ENCODE measurements around the gene ACTN1. TPM values are rescaled to one million over a fixed set of nuclear protein-coding genes. Genes with fewer than 3 reads are reported as not detected.
A peak's percentile ranks its signal among the peaks of the same experiment; 100 is the strongest.
"Not testable (repeated sequence)": the region's sequence is repeated elsewhere in the genome, so short reads cannot be mapped to it uniquely, and the experiment has no call there.

Gene ACTN1
- total RNA-seq (2014; rRNA removed; shearing (Covaris generic)): 161 and 169 TPM in 2 replicates

- DNase-seq: peak; percentile 99
- Histone ChIP-seq H3K36me3 (replicated peaks; ENCODE audit: control insufficient read depth, insufficient read depth, low read length) (peaks cover 8% of the 10 kb centered on the region), H3K4me3 (ENCODE audit: insufficient read depth, low read depth, low read length) (peak within 1 kb of the TSS; percentile 97), H3K27me3 (ENCODE audit: control insufficient read depth, insufficient read depth, low read length) (no peaks in the 10 kb centered on the region)
Measured at GRCh38 chr14:68979021-68979721, at the start of gene ACTN1. Gene ACTN1, minus strand, starts transcription at chr14:68979302. Its CDS starts 246 bp downstream, at chr14:68979056.

DNA sequence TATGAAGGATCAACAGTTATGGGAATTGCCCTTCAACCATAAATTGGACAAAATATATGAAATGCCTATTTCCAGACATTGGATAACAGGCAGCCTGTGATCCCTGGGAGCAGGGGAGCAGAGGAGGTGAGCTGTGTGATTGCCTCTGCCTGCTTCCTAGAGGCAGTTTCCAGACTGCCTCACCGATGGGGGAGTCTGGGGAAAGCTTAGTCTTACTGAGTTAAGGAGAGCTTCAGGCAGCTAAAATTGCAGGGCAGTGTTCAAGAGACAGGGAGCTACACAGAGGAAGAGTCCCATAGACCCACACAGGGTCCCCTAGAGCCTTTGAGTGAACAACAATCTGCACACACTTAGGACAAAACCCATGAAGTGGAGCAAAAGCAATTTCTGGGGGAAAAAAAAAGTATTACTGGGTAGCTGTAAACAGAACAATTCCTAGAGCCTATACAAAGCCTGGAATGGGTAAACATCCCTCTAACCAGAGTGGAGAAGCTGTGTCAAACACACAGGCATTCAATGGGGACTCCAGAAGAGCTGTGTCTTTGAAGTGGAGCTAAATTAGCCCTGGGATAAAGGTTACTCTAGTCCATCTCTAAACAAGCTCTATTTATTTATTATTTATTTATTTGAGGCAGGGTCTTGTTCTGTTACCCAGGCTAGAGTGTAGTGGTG is 48.3 kb upstream of the ACTN1 start:
- H3K36me3 ChIP-seq (replicated peaks; ENCODE audit: control insufficient read depth, insufficient read depth, low read length): no peaks in the 10 kb centered on the region
- no peaks in the 10 kb centered on the region for H3K27me3 ChIP-seq (ENCODE audit: control insufficient read depth, insufficient read depth, low read length)
- DNase-seq: no peak
- H3K4me3 ChIP-seq (ENCODE audit: insufficient read depth, low read depth, low read length): no peak overlapping the region

GRCh38 chr14:69023035-69023434 is 43.9 kb upstream of the ACTN1 start:
- no peak overlapping the region for H3K4me3 ChIP-seq (ENCODE audit: insufficient read depth, low read depth, low read length)
- no peaks in the 10 kb centered on the region for H3K36me3 ChIP-seq (replicated peaks; ENCODE audit: control insufficient read depth, insufficient read depth, low read length)
- no peaks in the 10 kb centered on the region for H3K27me3 ChIP-seq (ENCODE audit: control insufficient read depth, insufficient read depth, low read length)
- DNase-seq: no peak

DNA sequence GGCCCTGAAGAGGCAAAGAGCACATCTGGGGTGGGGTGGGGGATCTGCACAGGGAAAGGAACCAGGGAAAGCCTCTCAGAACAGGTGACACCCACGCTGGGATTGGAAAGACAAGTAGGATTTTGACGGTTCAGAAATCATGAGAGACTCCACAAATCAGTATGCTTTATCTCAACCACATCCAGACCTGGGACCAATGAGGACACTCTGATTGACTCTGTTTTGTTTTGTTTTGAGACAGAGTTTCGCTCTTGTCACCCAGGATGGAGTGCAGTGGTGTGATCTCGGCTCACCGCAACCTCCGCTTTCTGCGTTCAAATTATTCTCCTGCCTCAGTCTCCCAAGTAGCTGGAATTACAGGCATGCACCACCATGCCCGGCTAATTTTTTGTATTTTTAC is 43.0 kb upstream of the ACTN1 start:
- DNase-seq; H3K4me3 ChIP-seq (ENCODE audit: insufficient read depth, low read depth, low read length); H3K27me3 ChIP-seq (ENCODE audit: control insufficient read depth, insufficient read depth, low read length); H3K36me3 ChIP-seq (replicated peaks; ENCODE audit: control insufficient read depth, insufficient read depth, low read length): not testable (repeated sequence)

GRCh38 chr14:69017706-69018105 is 38.6 kb upstream of the ACTN1 start:
- Histone ChIP-seq H3K36me3 (replicated peaks; ENCODE audit: control insufficient read depth, insufficient read depth, low read length) (no peaks in the 10 kb centered on the region), H3K4me3 (ENCODE audit: insufficient read depth, low read depth, low read length) (no peak overlapping the region), H3K27me3 (ENCODE audit: control insufficient read depth, insufficient read depth, low read length) (no peaks in the 10 kb centered on the region)
- DNase-seq: peak; percentile 72

DNA sequence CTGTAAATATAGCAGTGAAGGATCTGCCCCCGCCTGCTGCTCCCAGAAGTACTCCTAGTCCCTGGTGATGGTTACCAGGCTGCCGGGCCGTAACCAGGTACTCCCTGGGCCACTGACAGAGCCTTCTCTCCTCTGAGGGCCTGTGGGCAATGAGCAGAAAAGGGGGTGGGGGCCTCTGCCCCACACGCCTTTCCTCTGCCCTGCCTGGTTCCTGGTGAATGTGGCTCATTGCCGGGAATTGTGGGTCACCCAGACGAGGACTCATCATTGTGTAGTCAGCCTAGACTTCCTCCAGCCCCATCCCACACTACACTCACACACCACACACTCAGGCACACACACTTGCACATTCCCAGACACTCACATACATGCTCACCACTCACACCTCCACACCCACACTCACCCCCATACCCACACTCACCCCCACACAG is 35.7 kb upstream of the ACTN1 start:
- no peak overlapping the region for H3K4me3 ChIP-seq (ENCODE audit: insufficient read depth, low read depth, low read length)
- DNase-seq: no peak
- H3K36me3 ChIP-seq (replicated peaks; ENCODE audit: control insufficient read depth, insufficient read depth, low read length): no peaks in the 10 kb centered on the region
- H3K27me3 ChIP-seq (ENCODE audit: control insufficient read depth, insufficient read depth, low read length): no peaks in the 10 kb centered on the region

DNA sequence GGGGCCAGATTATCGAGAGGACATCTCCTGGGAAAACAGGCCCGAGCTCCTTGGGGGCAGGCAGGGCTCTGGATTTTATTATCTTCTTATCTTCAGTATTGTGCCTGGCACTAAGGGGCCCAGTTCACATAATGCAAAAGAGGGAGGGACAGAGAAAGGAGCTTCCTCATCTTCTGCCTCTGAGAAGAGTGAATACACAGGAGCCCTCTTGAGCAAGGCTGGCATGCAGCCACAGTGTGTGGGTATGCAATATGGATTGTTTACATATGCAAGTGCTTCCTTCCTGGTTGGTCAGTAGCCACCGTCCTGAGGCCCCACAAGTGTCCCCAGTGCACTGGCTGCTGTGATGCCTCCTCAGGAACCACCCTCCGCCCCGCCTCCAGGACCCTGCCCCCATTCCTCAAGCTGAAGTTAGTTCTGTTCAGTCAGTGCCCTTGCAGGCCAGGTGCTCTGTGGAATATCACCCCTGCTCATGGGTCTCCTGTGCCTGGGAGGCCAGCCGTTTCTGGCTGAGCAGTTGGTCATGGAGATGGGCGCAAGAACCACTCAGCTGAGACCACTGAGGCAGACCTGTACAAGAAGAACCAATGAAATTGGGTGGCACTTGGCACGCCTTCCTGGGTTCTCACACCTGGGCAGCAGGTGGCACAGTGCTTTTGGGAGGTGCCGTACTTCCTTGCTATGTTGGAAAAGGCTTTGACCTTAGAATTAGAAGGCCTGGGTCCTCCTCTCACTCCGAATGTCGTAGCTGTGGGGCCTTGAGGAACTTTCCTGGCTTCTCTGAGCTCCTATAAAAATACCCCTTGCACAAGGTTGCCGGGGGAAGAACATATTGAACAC is 35.1 kb upstream of the ACTN1 start:
- Histone ChIP-seq H3K36me3 (replicated peaks; ENCODE audit: control insufficient read depth, insufficient read depth, low read length) (no peaks in the 10 kb centered on the region), H3K27me3 (ENCODE audit: control insufficient read depth, insufficient read depth, low read length) (no peaks in the 10 kb centered on the region), H3K4me3 (ENCODE audit: insufficient read depth, low read depth, low read length) (no peak overlapping the region)
- DNase-seq: peak; percentile 74

DNA sequence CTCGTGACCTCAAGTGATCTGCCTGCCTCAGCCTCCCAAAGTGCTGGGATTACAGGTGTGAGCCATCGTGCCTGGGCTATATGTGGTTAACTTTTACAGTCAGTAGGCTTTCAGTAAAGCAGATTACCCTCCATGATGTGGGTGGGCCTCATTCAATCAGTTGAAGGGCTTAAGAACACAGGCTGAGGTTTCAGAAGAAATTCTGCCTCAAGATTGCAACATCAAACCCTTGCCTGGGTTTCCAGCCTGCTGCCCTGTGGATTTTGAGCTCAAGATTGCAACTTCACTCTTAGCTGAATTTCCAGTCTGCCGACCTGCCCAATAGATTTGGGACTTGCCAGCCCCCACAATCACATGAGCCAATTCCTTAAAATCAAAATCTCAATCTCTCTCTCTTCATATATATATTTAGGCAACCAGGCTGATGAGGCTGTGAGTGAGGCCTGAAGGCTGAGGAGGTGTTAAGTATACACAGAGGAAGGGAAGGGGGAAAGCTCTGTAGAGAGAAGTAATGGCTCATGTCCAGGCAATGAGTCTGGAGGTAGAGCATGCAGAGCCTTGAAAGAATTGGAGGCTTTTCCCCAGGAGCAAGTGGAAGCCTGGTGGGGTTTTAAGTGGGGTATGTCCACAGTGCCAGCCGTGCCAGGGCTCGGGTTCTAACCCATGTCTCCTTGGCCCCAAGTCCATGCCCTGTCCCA is 33.3 kb upstream of the ACTN1 start:
- Histone ChIP-seq H3K4me3 (ENCODE audit: insufficient read depth, low read depth, low read length) (no peak overlapping the region), H3K36me3 (replicated peaks; ENCODE audit: control insufficient read depth, insufficient read depth, low read length) (no peaks in the 10 kb centered on the region), H3K27me3 (ENCODE audit: control insufficient read depth, insufficient read depth, low read length) (no peaks in the 10 kb centered on the region)
- no peak for DNase-seq

GRCh38 chr14:69010648-69011047 is 31.5 kb upstream of the ACTN1 start:
- Histone ChIP-seq H3K4me3 (ENCODE audit: insufficient read depth, low read depth, low read length) (no peak overlapping the region), H3K27me3 (ENCODE audit: control insufficient read depth, insufficient read depth, low read length) (no peaks in the 10 kb centered on the region), H3K36me3 (replicated peaks; ENCODE audit: control insufficient read depth, insufficient read depth, low read length) (no peaks in the 10 kb centered on the region)
- DNase-seq: no peak

GRCh38 chr14:69008421-69008884 is 29.4 kb upstream of the ACTN1 start:
- H3K27me3 ChIP-seq (ENCODE audit: control insufficient read depth, insufficient read depth, low read length): no peaks in the 10 kb centered on the region
- H3K4me3 ChIP-seq (ENCODE audit: insufficient read depth, low read depth, low read length): no peak overlapping the region
- no peak for DNase-seq
- H3K36me3 ChIP-seq (replicated peaks; ENCODE audit: control insufficient read depth, insufficient read depth, low read length): no peaks in the 10 kb centered on the region

- H3K4me3 ChIP-seq (ENCODE audit: insufficient read depth, low read depth, low read length): no peak overlapping the region
Measured at GRCh38 chr14:69006346-69006745, 27.2 kb upstream of the ACTN1 start.

DNA sequence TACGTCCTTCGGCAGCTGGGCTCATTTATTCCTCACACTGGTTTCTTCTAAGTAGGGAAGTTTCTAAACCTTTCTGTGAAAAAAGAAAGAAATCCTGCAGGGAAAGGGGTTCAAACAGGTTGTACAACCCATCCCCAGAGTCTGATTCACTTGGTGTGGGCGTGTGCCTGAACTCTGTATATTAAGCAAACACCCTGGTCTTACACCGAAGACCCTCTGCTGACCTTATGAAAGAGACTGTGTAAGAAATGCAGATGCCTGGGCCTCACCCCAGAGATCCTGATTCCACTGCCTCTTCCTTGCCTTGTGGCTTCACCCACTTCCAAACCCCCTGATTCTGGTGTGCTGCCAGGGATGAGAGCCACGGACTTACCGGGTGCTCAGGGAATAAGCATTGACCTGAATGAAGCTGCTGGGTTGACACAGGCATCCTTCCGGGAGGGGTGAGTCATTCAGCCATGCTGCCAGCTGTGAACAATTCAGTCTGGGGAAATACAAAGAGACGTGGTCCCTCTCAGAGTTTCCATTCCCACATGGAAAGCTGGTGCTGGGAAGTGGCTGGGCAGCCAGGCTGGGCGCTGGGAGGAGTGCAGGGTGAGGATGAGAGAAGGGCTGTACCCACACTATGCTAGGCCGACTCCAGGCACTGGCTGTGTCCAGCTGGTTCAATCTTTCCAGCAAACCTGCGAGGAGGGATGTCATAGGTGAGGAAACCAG is 26.5 kb upstream of the ACTN1 start:
- Histone ChIP-seq H3K27me3 (ENCODE audit: control insufficient read depth, insufficient read depth, low read length) (no peaks in the 10 kb centered on the region), H3K36me3 (replicated peaks; ENCODE audit: control insufficient read depth, insufficient read depth, low read length) (no peaks in the 10 kb centered on the region), H3K4me3 (ENCODE audit: insufficient read depth, low read depth, low read length) (no peak overlapping the region)
- peak; percentile 53 for DNase-seq

More at GRCh38 chr14:69006346-69006745, 27.2 kb upstream of the ACTN1 start:
- Histone ChIP-seq H3K36me3 (replicated peaks; ENCODE audit: control insufficient read depth, insufficient read depth, low read length) (no peaks in the 10 kb centered on the region), H3K27me3 (ENCODE audit: control insufficient read depth, insufficient read depth, low read length) (no peaks in the 10 kb centered on the region)
- no peak for DNase-seq

GRCh38 chr14:69004731-69005431 is 25.8 kb upstream of the ACTN1 start:
- Histone ChIP-seq H3K36me3 (replicated peaks; ENCODE audit: control insufficient read depth, insufficient read depth, low read length) (no peaks in the 10 kb centered on the region), H3K4me3 (ENCODE audit: insufficient read depth, low read depth, low read length) (no peak overlapping the region), H3K27me3 (ENCODE audit: control insufficient read depth, insufficient read depth, low read length) (no peaks in the 10 kb centered on the region)
- no peak for DNase-seq
